Tibial nerve (tissue), 4 donors: ENCODE data around the gene KCNJ1. TPM values are rescaled to one million over a fixed set of nuclear protein-coding genes. Genes with fewer than 3 reads are reported as not detected.

ENCODE experiments used
- DNase-seq, 2 donors: peaks; one replicate each; pipeline ENCODE4 v3.0.0-alpha.2; 2019; ENCODE audit warnings: low spot score in 2 of 2
- H3K27ac ChIP-seq, 4 donors: fragments of 200-600 bp; sonication (generic) in 3 of 4; one replicate each; pipeline ENCODE4 v1.5.1; 2017 to 2019; ENCODE audit warnings: mild to moderate bottlenecking in 1 of 4
- H3K27me3 ChIP-seq, 2 donors: fragments of 200-600 bp; sonication (generic) in 1 of 2; one replicate each; pipeline versions ENCODE4 v1.5.1 to v1.6.0; 2017 to 2019
- H3K36me3 ChIP-seq, 3 donors: fragments of 200-600 bp; sonication (generic); one replicate each; pipeline ENCODE4 v1.5.1; 2018 to 2019
- H3K4me1 ChIP-seq, 4 donors: fragments of 200-600 bp; sonication (generic) in 3 of 4; one replicate each; pipeline ENCODE4 v1.5.1; 2017 to 2019
- H3K4me3 ChIP-seq, 4 donors: fragments of 200-600 bp; sonication (generic) in 3 of 4; one replicate each; pipeline ENCODE4 v1.5.1; 2017 to 2019; ENCODE audit warnings: mild to moderate bottlenecking in 1 of 4, moderate library complexity in 1 of 4
- H3K9me3 ChIP-seq, 4 donors: fragments of 200-600 bp; sonication (generic) in 3 of 4; one replicate each; pipeline ENCODE4 v1.5.1; 2017 to 2019
- CTCF ChIP-seq, 5 experiments: fragments of 200-600 bp in 3 of 5; fragments of 450-650 bp in 2 of 5; sonication (generic) in 3 of 5; IDR thresholded peaks; one replicate each; pipeline ENCODE4 v1.5.1; 2016 to 2019; ENCODE audit warnings: antibody characterized with exemption in 5 of 5, mild to moderate bottlenecking in 3 of 5, moderate library complexity in 2 of 5
- EP300 ChIP-seq, 2 donors: sonication (generic); formaldehyde crosslinking; IDR thresholded peaks; one replicate each; pipeline ENCODE4 v1.6.1; 2017; ENCODE audit warnings: antibody characterized with exemption in 2 of 2, mild to moderate bottlenecking in 1 of 2
- POLR2A ChIP-seq, 2 donors: fragments of 450-650 bp; IDR thresholded peaks; one replicate each; pipeline ENCODE4 v1.6.1; 2017; ENCODE audit warnings: antibody characterized with exemption in 2 of 2, mild to moderate bottlenecking in 2 of 2, moderate library complexity in 2 of 2
- WGBS, 2 donors: methylation state at CpG; one replicate each; pipeline ENCODE4 v1.1.5; 2018; 5-methylcytosine and 5-hydroxymethylcytosine counted together
- total RNA-seq, 4 donors: library from RNA; depleted of rRNA; stranded (reverse); fragments of >200 nt; gene quantifications; one replicate each; pipeline ENCODE4 v1.1.0, GENCODE V29; 2016

KCNJ1 gene
- total RNA-seq, 4 donors from 2014 or later = not detected

DNA sequence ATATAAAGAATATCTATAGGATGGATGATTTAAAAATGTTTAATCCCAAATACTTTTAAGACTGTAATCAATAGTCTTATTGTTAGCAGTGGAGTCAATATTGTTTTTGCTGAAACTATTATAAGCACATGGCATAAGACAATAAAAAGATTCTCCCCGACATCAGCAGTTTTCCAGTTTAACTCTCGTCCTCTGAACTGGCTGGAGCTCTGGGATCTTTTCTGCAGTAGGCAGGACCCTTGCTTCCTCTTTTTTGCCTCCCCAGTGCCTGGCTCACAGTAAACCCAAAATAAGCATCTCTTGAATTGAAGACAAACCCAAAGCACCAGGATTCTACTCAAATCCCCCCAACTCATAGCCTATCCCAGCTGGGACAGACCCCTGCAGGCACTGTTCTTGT lies 32.9 kb downstream of the KCNJ1 start:
- no peaks in the 10 kb centered on the region for H3K36me3 ChIP-seq

GRCh38 chr11:128832121-128832497 lies 35.0 kb downstream of the KCNJ1 start:
- Histone ChIP-seq H3K36me3 (no peaks in the 10 kb centered on the region), H3K27ac (no peak overlapping the region), H3K9me3 (no peaks in the 10 kb centered on the region), H3K27me3 (peaks cover 0 to 10% of the 10 kb centered on the region in 2 donors), H3K4me3 (no peak overlapping the region), H3K4me1 (peaks cover 0 to 12% (median 0%) of the 10 kb centered on the region in 4 donors)
- TF ChIP-seq CTCF (IDR thresholded peaks at IDR 0.05) (no peak), EP300 (IDR thresholded peaks at IDR 0.05) (no peak), POLR2A (IDR thresholded peaks at IDR 0.05) (no peak)
- WGBS, 2 donors = 63 to 74% methylated on average over 3 of the region's 3 CpGs
- no peak for DNase-seq

More for the DNA sequence above, 32.9 kb downstream of the KCNJ1 start:
- no peak for DNase-seq
- TF ChIP-seq POLR2A (IDR thresholded peaks at IDR 0.05) = no peak
- peaks cover 0 to 7% (median 0%) of the 10 kb centered on the region in 4 donors for H3K4me1 ChIP-seq
- 52 to 57% methylated on average over 2 of the region's 2 CpGs for WGBS, 2 donors
- no peak overlapping the region for H3K4me3 ChIP-seq
- no peaks in the 10 kb centered on the region for H3K9me3 ChIP-seq
- peaks cover 0 to 10% of the 10 kb centered on the region in 2 donors for H3K27me3 ChIP-seq
- H3K27ac ChIP-seq = no peak overlapping the region

GRCh38 chr11:128831174-128832120 lies 35.6 kb downstream of the KCNJ1 start:
- H3K4me1 ChIP-seq = peaks cover 0 to 12% (median 0%) of the 10 kb centered on the region in 4 donors
- peaks cover 0 to 10% of the 10 kb centered on the region in 2 donors for H3K27me3 ChIP-seq
- no peak overlapping the region for H3K27ac ChIP-seq
- H3K4me3 ChIP-seq = peak overlapping the region in 1 of 4 donors; percentile 29
- no peaks in the 10 kb centered on the region for H3K9me3 ChIP-seq
- TF ChIP-seq POLR2A (IDR thresholded peaks at IDR 0.05) = no peak
- peak; percentile 76 to 92 (median 87) for TF ChIP-seq CTCF (IDR thresholded peaks at IDR 0.05)
- no peaks in the 10 kb centered on the region for H3K36me3 ChIP-seq
- WGBS, 2 donors = 33 to 36% methylated on average over 14 of the region's 14 CpGs
- peak; percentile 71 to 87 for DNase-seq

DNA sequence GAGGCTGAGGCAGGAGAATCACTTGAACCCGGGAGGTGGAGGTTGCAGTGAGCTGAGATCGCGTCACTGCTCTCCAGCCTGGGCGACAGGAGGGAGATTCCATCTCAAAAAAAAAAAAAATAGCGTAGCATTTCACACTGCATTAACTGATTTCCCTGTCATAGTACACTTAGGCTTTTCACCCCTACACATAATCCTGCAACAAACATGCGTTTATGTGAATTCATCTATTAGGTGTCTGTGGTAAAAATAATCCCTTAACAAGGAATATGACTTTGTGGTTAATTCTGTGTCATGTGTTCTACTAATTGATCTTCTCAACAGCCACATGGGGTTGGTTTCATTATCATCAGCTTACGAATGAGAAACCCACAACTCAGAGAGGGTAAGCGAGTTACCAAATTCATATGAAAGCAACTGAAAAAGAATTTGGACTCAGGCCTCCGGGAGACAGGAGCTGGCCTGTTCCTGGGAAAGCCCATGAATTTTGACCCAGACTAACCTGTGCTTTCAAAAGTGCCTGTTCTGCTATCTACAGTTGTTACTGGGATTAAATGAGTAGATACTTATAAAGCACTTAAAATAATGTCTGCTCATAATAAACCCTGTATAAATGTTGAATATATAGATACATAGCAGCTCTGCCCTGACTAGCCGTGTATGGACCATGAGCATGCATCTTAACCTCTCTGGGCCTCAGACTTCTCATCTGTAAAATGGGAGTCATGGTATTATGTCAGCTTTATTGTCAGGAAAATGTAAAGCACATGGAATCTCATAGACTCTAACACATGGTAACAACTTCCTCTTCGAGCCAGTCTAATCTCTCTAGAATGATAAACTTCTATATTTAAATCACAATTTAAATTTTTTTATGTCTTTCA lies 36.6 kb downstream of the KCNJ1 start:
- Histone ChIP-seq H3K9me3 (no peaks in the 10 kb centered on the region), H3K27ac (no peak overlapping the region), H3K4me3 (peak overlapping the region in 1 of 4 donors; percentile 29), H3K36me3 (no peaks in the 10 kb centered on the region), H3K4me1 (peaks cover 0 to 12% (median 0%) of the 10 kb centered on the region in 4 donors), H3K27me3 (peaks cover 0 to 10% of the 10 kb centered on the region in 2 donors)
- TF ChIP-seq POLR2A (IDR thresholded peaks at IDR 0.05) (no peak), CTCF (IDR thresholded peaks at IDR 0.05) (no peak), EP300 (IDR thresholded peaks at IDR 0.05) (no peak)
- 87 to 90% methylated on average over 11 of the region's 11 CpGs for WGBS, 2 donors
- no peak for DNase-seq

DNA sequence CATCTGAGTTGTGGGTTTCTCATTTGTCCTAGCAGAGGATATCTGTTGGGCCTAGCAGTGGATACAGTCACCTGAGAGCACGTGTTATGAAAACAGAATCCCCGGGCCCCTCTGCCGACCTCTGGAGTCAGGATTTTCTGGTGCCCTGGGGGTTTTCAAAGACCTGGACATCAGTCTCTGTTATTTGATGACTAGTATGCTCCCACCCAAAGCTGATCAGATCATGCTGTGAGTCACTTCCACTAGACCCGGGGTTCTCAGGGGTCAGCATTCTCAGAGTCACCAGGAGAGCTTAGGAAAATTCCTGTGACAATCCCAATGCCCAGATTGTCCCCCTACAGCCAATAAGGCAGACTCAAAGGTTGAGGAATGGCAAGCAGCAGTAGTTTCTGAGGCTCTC lies 38.7 kb downstream of the KCNJ1 start:
- TF ChIP-seq EP300 (IDR thresholded peaks at IDR 0.05) (no peak), POLR2A (IDR thresholded peaks at IDR 0.05) (no peak), CTCF (IDR thresholded peaks at IDR 0.05) (no peak)
- 82 to 88% methylated on average over 4 of the region's 4 CpGs for WGBS, 2 donors
- Histone ChIP-seq H3K9me3 (no peaks in the 10 kb centered on the region), H3K27me3 (peaks cover 0 to 20% of the 10 kb centered on the region in 2 donors), H3K4me3 (no peak overlapping the region), H3K4me1 (peaks cover 0 to 21% (median 0%) of the 10 kb centered on the region in 4 donors), H3K27ac (no peak overlapping the region), H3K36me3 (no peaks in the 10 kb centered on the region)
- no peak for DNase-seq
